Hepatocyte (in vitro differentiated cells): ENCODE measurements around the gene ADCK2. TPM values are rescaled to one million over a fixed set of nuclear protein-coding genes. Genes with fewer than 3 reads are reported as not detected.
"Not testable (repeated sequence)": the region's sequence is repeated elsewhere in the genome, so short reads cannot be mapped to it uniquely, and the experiment has no call there.

ENCODE experiments used
- DNase-seq: peaks from one replicate; pipeline ENCODE4 v3.0.0-alpha.2; 2016; ENCODE audit warnings: low spot score
- H2AFZ ChIP-seq: fragments of 200-600 bp; sonication (generic); 2 replicates; pipeline ENCODE4 v1.6.0; 2016; ENCODE audit warnings: antibody characterized with exemption, mild to moderate bottlenecking
- H3K27ac ChIP-seq: fragments of 200-600 bp; sonication (generic); 2 replicates; pipeline ENCODE4 v1.5.1; 2016; ENCODE audit warnings: mild to moderate bottlenecking
- H3K27me3 ChIP-seq: fragments of 200-600 bp; sonication (generic); 2 replicates; pipeline ENCODE4 v1.6.1; 2016
- H3K36me3 ChIP-seq: fragments of 200-600 bp; sonication (generic); replicated peaks from 2 replicates; pipeline ENCODE4 v1.5.1; 2016; ENCODE audit warnings: low read depth; ENCODE audit not compliant: insufficient read depth
- H3K4me1 ChIP-seq: fragments of 200-600 bp; sonication (generic); 2 replicates; pipeline ENCODE4 v1.5.1; 2016; ENCODE audit warnings: mild to moderate bottlenecking, moderate library complexity; ENCODE audit not compliant: insufficient read depth
- H3K4me2 ChIP-seq: fragments of 200-600 bp; sonication (generic); 2 replicates; pipeline ENCODE4 v1.6.0; 2016
- H3K4me3 ChIP-seq: fragments of 200-600 bp; sonication (generic); 2 replicates; pipeline ENCODE4 v1.5.1; 2016; ENCODE audit warnings: mild to moderate bottlenecking
- H3K79me2 ChIP-seq: fragments of 200-600 bp; sonication (generic); 2 replicates; pipeline ENCODE4 v1.6.0; 2017; ENCODE audit warnings: mild to moderate bottlenecking
- H3K9me2 ChIP-seq: fragments of 200-600 bp; sonication (generic); replicated peaks from 2 replicates; pipeline ENCODE4 v1.6.0; 2017; ENCODE audit warnings: mild to moderate bottlenecking; ENCODE audit not compliant: insufficient read depth
- H3K9me3 ChIP-seq: fragments of 200-600 bp; sonication (generic); 2 replicates; pipeline ENCODE4 v1.5.1; 2016; ENCODE audit warnings: low read depth, mild to moderate bottlenecking
- H4K20me1 ChIP-seq: fragments of 200-600 bp; sonication (generic); 2 replicates; pipeline ENCODE4 v1.6.0; 2016; ENCODE audit warnings: mild to moderate bottlenecking; ENCODE audit not compliant: insufficient read depth, poor library complexity, severe bottlenecking
- CTCF ChIP-seq: fragments of 200-600 bp; sonication (generic); IDR thresholded peaks from 2 replicates; pipeline ENCODE4 v1.5.1; 2016; ENCODE audit warnings: antibody characterized with exemption, mild to moderate bottlenecking; ENCODE audit not compliant: poor library complexity
- EZH2 ChIP-seq: fragments of 200-600 bp; sonication (generic); IDR thresholded peaks from 2 replicates; pipeline ENCODE4 v1.6.1; 2016; ENCODE audit warnings: antibody characterized with exemption, mild to moderate bottlenecking, borderline replicate concordance
- EZH2phosphoT487 ChIP-seq: fragments of 200-600 bp; sonication (generic); IDR thresholded peaks from one replicate; pipeline ENCODE4 v1.6.1; 2018; ENCODE audit warnings: antibody characterized with exemption, mild to moderate bottlenecking, low read depth, moderate library complexity; ENCODE audit not compliant: unreplicated experiment, severe bottlenecking
- WGBS: methylation state at CpG from one replicate; pipeline ENCODE4 v1.1.6; 2016; ENCODE audit warnings: low lambda C conversion rate; ENCODE audit errors: missing lambda C conversion rate; 5-methylcytosine and 5-hydroxymethylcytosine counted together
- polyA plus RNA-seq: library from polyadenylated mRNA; unstranded; fragments of >200 nt; fragmentation: Nextera tagmentation; extraction: Ambion mirVana; gene quantifications from 2 replicates; pipeline ENCODE4 v1.2.1, GENCODE V29; 2016
- total RNA-seq: library from RNA; depleted of rRNA; stranded (reverse); fragments of >200 nt; gene quantifications from 2 replicates; pipeline ENCODE4 v1.2.3, GENCODE V29; 2014

Gene ADCK2
- total and polyA plus RNA-seq, 2 experiments from 2014 or later, result 22.4 to 24.2 TPM

GRCh38 chr7:140640727-140641523, 31.8 kb upstream of the ADCK2 start, which contains the start of gene DENND2A:
TSS of gene DENND2A (minus strand) at chr7:140640813. CDS start at chr7:140602397, 38,416 bp downstream.
- peak within 1 kb of the TSS; percentile 87 for H2AFZ ChIP-seq

GRCh38 chr7:140641524-140642195, 31.1 kb upstream of the ADCK2 start:
- WGBS, result 51% methylated on average over 15 of the region's 15 CpGs
- peaks cover 6% of the 10 kb centered on the region for H3K27me3 ChIP-seq
- no peaks in the 10 kb centered on the region for H3K9me2 ChIP-seq
- peak overlapping the region; percentile 96 for H3K4me2 ChIP-seq
- H4K20me1 ChIP-seq, result no peaks in the 10 kb centered on the region
- no peaks in the 10 kb centered on the region for H3K9me3 ChIP-seq
- peaks cover 7% of the 10 kb centered on the region for H3K79me2 ChIP-seq
- peak overlapping the region; percentile 84 for H2AFZ ChIP-seq
- H3K36me3 ChIP-seq, result no peaks in the 10 kb centered on the region
- H3K4me3 ChIP-seq, result no peak overlapping the region
- no peak for DNase-seq
- peaks cover 24% of the 10 kb centered on the region for H3K4me1 ChIP-seq
- peak overlapping the region; percentile 88 for H3K27ac ChIP-seq
- no peak for TF ChIP-seq CTCF
- no peak for TF ChIP-seq EZH2phosphoT487
- TF ChIP-seq EZH2, result no peak

More at GRCh38 chr7:140640727-140641523, 31.8 kb upstream of the ADCK2 start, which contains the start of gene DENND2A:
- Histone ChIP-seq H3K79me2 (peaks cover 7% of the 10 kb centered on the region), H3K9me3 (no peaks in the 10 kb centered on the region), H3K4me3 (peak within 1 kb of the TSS; percentile 87), H3K9me2 (no peaks in the 10 kb centered on the region), H3K27me3 (peaks cover 6% of the 10 kb centered on the region), H3K4me1 (peaks cover 25% of the 10 kb centered on the region), H3K36me3 (no peaks in the 10 kb centered on the region), H3K4me2 (peak within 1 kb of the TSS; percentile 99), H3K27ac (peak within 1 kb of the TSS; percentile 88), H4K20me1 (no peaks in the 10 kb centered on the region)
- 10% methylated on average over 35 of the region's 78 CpGs for WGBS
- DNase-seq, result peak; percentile 86
- TF ChIP-seq EZH2 (no peak), CTCF (no peak), EZH2phosphoT487 (no peak)

- Histone ChIP-seq H3K4me3 (no peak overlapping the region), H4K20me1 (no peaks in the 10 kb centered on the region), H2AFZ (no peak overlapping the region), H3K9me3 (no peaks in the 10 kb centered on the region), H3K4me2 (no peak overlapping the region), H3K36me3 (no peaks in the 10 kb centered on the region), H3K4me1 (peaks cover 18% of the 10 kb centered on the region), H3K79me2 (no peaks in the 10 kb centered on the region), H3K9me2 (no peaks in the 10 kb centered on the region), H3K27ac (no peak overlapping the region), H3K27me3 (peaks cover 6% of the 10 kb centered on the region)
- TF ChIP-seq CTCF (no peak), EZH2phosphoT487 (no peak), EZH2 (no peak)
- DNase-seq, result no peak
- WGBS, result 94% methylated on average over 5 of the region's 5 CpGs
These were observed 29.3 kb upstream of the ADCK2 start for GRCh38 chr7:140643416-140643815.

- H2AFZ ChIP-seq, H3K79me2 ChIP-seq, H3K4me1 ChIP-seq, H3K27me3 ChIP-seq, H3K27ac ChIP-seq, H3K9me3 ChIP-seq, H3K36me3 ChIP-seq, H3K4me3 ChIP-seq, DNase-seq, H3K9me2 ChIP-seq, H4K20me1 ChIP-seq, H3K4me2 ChIP-seq: not testable (repeated sequence)
- 83% methylated on average over 13 of the region's 13 CpGs for WGBS
These were observed 28.0 kb upstream of the ADCK2 start for GRCh38 chr7:140644761-140645160.
